ENCODE data around the gene MED16.

DNA sequence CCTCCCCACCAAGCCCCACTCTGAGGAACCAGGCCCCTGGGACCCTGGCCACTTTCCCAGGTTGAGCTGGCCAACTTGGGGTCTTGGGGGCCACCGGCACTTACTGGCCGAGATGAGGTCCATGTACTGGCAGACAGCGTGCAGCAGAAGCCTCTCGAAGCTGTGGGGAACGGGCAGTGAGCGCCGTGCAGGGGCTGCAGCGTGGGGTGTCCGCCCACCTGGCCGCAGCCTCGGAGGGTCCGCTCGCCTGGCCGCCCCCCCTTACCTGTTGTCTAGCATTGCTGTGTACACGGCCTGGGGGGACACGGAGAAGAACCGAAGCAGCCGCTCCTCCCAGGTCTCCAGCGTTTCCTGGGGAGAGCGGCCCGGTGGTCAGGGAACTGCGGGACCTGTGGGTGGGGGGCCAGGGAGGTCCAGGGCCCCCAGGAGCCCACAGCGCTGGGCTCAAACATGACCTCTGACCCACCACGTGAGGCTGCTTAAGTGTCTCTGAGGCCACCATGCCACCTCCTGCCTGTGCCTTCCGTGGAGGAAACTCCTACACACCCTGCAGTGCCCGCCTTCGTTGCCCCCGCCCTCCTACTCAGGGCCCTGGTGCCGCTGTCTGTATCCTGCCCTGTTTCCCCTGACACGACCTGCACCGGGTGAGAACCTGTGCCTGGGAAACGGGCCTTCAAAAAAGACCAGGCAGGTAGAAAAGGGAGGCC lies 6.5 kb upstream of the MED16 start:
- TF ChIP-seq, protein P1, sequence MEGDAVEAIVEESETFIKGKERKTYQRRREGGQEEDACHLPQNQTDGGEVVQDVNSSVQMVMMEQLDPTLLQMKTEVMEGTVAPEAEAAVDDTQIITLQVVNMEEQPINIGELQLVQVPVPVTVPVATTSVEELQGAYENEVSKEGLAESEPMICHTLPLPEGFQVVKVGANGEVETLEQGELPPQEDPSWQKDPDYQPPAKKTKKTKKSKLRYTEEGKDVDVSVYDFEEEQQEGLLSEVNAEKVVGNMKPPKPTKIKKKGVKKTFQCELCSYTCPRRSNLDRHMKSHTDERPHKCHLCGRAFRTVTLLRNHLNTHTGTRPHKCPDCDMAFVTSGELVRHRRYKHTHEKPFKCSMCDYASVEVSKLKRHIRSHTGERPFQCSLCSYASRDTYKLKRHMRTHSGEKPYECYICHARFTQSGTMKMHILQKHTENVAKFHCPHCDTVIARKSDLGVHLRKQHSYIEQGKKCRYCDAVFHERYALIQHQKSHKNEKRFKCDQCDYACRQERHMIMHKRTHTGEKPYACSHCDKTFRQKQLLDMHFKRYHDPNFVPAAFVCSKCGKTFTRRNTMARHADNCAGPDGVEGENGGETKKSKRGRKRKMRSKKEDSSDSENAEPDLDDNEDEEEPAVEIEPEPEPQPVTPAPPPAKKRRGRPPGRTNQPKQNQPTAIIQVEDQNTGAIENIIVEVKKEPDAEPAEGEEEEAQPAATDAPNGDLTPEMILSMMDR (conservative IDR thresholded peaks at IDR 0.05; ENCODE audit: low read length) = no peak
- TF ChIP-seq EZH2phosphoT487 (IDR thresholded peaks at IDR 0.05; ENCODE audit: borderline replicate concordance, low read depth, low read length) = no peak
